H1 (cell line): Measurements from ENCODE around the gene MACROH2A1.

Experiments used
- CEBPB ChIP-seq: IDR thresholded peaks from 2 replicates; pipeline ENCODE4 v1.6.1; 2012; ENCODE audit warnings: low read depth, low read length
- CHD2 ChIP-seq: IDR thresholded peaks from 2 replicates; pipeline ENCODE4 v1.6.1; 2012; ENCODE audit warnings: low read length, improper control_type of control experiment
- EZH2 ChIP-seq: fragments of 200-600 bp; sonication (generic); IDR thresholded peaks from 2 replicates; pipeline ENCODE4 v1.7.1; 2012; ENCODE audit warnings: low read depth, mild to moderate bottlenecking, moderate library complexity, low read length, inconsistent platforms; ENCODE audit not compliant: severe bottlenecking
- HDAC2 ChIP-seq, 2 experiments: fragments of 300-600 bp in 1 of 2; sonication (generic) in 1 of 2; IDR thresholded peaks; 2 replicates each; pipeline ENCODE4 v1.6.1; 2011 to 2012; ENCODE audit warnings: low read depth in 2 of 2, low read length in 2 of 2, mild to moderate bottlenecking in 2 of 2, moderate library complexity in 2 of 2, borderline replicate concordance in 1 of 2, inconsistent platforms in 1 of 2
- RAD21 ChIP-seq, 2 experiments: IDR thresholded peaks in 1 of 2; conservative IDR thresholded peaks in 1 of 2; 2 replicates each; pipeline ENCODE4 v1.6.1; 2011; ENCODE audit warnings: low read depth in 2 of 2, low read length in 2 of 2, improper control_type of control experiment in 1 of 2, inconsistent platforms in 1 of 2, mild to moderate bottlenecking in 1 of 2, moderate library complexity in 1 of 2
- SRF ChIP-seq: IDR thresholded peaks from 2 replicates; pipeline ENCODE4 v1.6.1; 2011; ENCODE audit warnings: mild to moderate bottlenecking, low read depth, low read length, moderate library complexity
- SUZ12 ChIP-seq: fragments of 200-600 bp; sonication (generic); IDR thresholded peaks from 2 replicates; pipeline ENCODE4 v1.6.1; 2012; ENCODE audit warnings: mild to moderate bottlenecking, inconsistent platforms, low read length, moderate library complexity, mixed read lengths
- TF ChIP-seq, protein P1 (sequence below): IDR thresholded peaks from 2 replicates; pipeline ENCODE4 v1.6.1; 2012; ENCODE audit warnings: inconsistent platforms
- TF ChIP-seq, protein P2 (sequence below), 3 experiments: IDR thresholded peaks; 1 replicate in 2 of 3; 2 replicates in 1 of 3; pipeline versions ENCODE4 v1.5.1 to v1.6.1; 2011; ENCODE audit warnings: low read length in 3 of 3, mild to moderate bottlenecking in 3 of 3, inconsistent platforms in 2 of 3, low read depth in 1 of 3, moderate library complexity in 1 of 3; ENCODE audit not compliant: insufficient read depth in 1 of 3; ENCODE audit errors: control extremely low read depth in 1 of 3

DNA sequence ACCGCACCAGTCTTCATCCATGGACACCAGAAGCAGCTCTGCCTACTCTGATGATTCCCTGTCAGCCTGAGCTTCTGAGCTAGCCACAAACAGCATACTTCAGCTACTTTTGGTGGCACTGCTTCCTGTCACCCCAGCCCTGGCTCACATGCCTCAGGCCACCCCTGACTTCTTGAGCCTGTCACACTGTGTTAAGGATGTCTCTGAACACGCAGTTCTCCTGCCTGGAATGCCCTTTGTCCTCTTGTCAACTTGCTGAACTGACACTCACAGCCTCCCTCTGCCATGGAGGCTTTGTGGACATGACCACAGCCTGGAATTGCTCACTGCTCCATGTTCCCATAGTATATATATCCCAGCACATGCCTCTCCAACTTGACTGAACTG is 7.2 kb downstream of the MACROH2A1 start:
- TF ChIP-seq, protein P1, sequence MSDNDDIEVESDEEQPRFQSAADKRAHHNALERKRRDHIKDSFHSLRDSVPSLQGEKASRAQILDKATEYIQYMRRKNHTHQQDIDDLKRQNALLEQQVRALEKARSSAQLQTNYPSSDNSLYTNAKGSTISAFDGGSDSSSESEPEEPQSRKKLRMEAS: no peak
- TF ChIP-seq, protein P2, sequence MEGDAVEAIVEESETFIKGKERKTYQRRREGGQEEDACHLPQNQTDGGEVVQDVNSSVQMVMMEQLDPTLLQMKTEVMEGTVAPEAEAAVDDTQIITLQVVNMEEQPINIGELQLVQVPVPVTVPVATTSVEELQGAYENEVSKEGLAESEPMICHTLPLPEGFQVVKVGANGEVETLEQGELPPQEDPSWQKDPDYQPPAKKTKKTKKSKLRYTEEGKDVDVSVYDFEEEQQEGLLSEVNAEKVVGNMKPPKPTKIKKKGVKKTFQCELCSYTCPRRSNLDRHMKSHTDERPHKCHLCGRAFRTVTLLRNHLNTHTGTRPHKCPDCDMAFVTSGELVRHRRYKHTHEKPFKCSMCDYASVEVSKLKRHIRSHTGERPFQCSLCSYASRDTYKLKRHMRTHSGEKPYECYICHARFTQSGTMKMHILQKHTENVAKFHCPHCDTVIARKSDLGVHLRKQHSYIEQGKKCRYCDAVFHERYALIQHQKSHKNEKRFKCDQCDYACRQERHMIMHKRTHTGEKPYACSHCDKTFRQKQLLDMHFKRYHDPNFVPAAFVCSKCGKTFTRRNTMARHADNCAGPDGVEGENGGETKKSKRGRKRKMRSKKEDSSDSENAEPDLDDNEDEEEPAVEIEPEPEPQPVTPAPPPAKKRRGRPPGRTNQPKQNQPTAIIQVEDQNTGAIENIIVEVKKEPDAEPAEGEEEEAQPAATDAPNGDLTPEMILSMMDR (IDR thresholded peaks at IDR 0.05; ENCODE audit: control extremely low read depth in 1 of 3, insufficient read depth in 1 of 3, low read depth in 1 of 3, low read length in 3 of 3): no peak
- TF ChIP-seq RAD21 (IDR thresholded peaks at IDR 0.05 in 1 of 2, conservative IDR thresholded peaks at IDR 0.05 in 1 of 2; ENCODE audit: low read depth in 2 of 2, low read length in 2 of 2) (no peak), SUZ12 (no peak), HDAC2 (IDR thresholded peaks at IDR 0.05; ENCODE audit: borderline replicate concordance in 1 of 2, low read depth in 2 of 2, low read length in 2 of 2) (no peak), SRF (no peak), CEBPB (no peak), CHD2 (no peak), EZH2 (no peak)
